OCI-LY7 (cell line): ENCODE results near the gene GPHN.

Experiments used
- EZH2phosphoT487 ChIP-seq: fragments of 200-600 bp; sonication (generic); IDR thresholded peaks from 2 replicates; pipeline ENCODE4 v1.6.1; 2018; ENCODE audit warnings: low read depth, borderline replicate concordance, mild to moderate bottlenecking, mixed run types, antibody characterized with exemption, low read length, moderate library complexity, mixed read lengths
- TF ChIP-seq, protein P1 (sequence below): fragments of 200-600 bp; sonication (generic); conservative IDR thresholded peaks from 2 replicates; pipeline ENCODE4 v1.5.1; 2014; ENCODE audit warnings: mild to moderate bottlenecking, antibody characterized with exemption, low read length, moderate library complexity, mixed read lengths

- TF ChIP-seq, protein P1, sequence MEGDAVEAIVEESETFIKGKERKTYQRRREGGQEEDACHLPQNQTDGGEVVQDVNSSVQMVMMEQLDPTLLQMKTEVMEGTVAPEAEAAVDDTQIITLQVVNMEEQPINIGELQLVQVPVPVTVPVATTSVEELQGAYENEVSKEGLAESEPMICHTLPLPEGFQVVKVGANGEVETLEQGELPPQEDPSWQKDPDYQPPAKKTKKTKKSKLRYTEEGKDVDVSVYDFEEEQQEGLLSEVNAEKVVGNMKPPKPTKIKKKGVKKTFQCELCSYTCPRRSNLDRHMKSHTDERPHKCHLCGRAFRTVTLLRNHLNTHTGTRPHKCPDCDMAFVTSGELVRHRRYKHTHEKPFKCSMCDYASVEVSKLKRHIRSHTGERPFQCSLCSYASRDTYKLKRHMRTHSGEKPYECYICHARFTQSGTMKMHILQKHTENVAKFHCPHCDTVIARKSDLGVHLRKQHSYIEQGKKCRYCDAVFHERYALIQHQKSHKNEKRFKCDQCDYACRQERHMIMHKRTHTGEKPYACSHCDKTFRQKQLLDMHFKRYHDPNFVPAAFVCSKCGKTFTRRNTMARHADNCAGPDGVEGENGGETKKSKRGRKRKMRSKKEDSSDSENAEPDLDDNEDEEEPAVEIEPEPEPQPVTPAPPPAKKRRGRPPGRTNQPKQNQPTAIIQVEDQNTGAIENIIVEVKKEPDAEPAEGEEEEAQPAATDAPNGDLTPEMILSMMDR = no peak
- TF ChIP-seq EZH2phosphoT487 = no peak
These were observed 335.1 kb downstream of the GPHN start for GRCh38 chr14:66842911-66843512.
